B cell (primary cell): ENCODE data around the gene RAP1GAP. TPM values are rescaled to one million over a fixed set of nuclear protein-coding genes. Genes with fewer than 3 reads are reported as not detected.

Experiments used
- ATAC-seq: fragments of 200-7000 bp; cut with Tn5 transposase; one replicate; pipeline ENCODE4 v1.10.0; 2021; ENCODE audit warnings: low read depth, mild to moderate bottlenecking, moderate number of reproducible peaks, moderate library complexity
- CTCF ChIA-PET: fragments of 350-600 bp; sonication (Branson Sonifier 250); formaldehyde crosslinking; loops from one replicate; lab custom pipeline; 2021; ENCODE audit warnings: antibody characterized with exemption, inconsistent platforms; lab: Charles Lee
- POLR2A ChIA-PET: fragments of 350-600 bp; sonication (Branson Sonifier 250); formaldehyde crosslinking; loops from one replicate; lab custom pipeline; 2021; ENCODE audit warnings: antibody characterized with exemption; lab: Charles Lee
- DNase-seq: peaks from one replicate; pipeline ENCODE4 v3.0.0; 2013
- H2AFZ ChIP-seq: 2 replicates; pipeline ENCODE4 v1.6.1; 2012; ENCODE audit warnings: mild to moderate bottlenecking, low read depth, low read length; ENCODE audit not compliant: insufficient read depth, poor library complexity, severe bottlenecking
- H3K27ac ChIP-seq, 2 donors: 1 replicate in 1 of 2; 2 replicates in 1 of 2; pipeline ENCODE4 v1.5.1; 2012 to 2013; ENCODE audit warnings: low read length in 2 of 2, mild to moderate bottlenecking in 2 of 2, moderate library complexity in 1 of 2
- H3K27me3 ChIP-seq, 4 experiments: fragments of 200-600 bp in 1 of 4; sonication (generic) in 1 of 4; replicated peaks in 1 of 4; 1 replicate in 2 of 4; 2 replicates in 2 of 4; pipeline versions ENCODE4 v1.6.1 to v1.7.0; 2013 to 2016; ENCODE audit warnings: low read length in 3 of 4, mild to moderate bottlenecking in 2 of 4, mixed read lengths in 1 of 4, moderate library complexity in 1 of 4; ENCODE audit not compliant: insufficient read depth in 4 of 4, control insufficient read depth in 3 of 4; ENCODE audit errors: control extremely low read depth in 1 of 4
- H3K36me3 ChIP-seq, 2 experiments: replicated peaks in 1 of 2; 1 replicate in 1 of 2; 2 replicates in 1 of 2; pipeline versions ENCODE4 v1.6.1 to v1.7.1; 2013; ENCODE audit warnings: low read length in 1 of 2; ENCODE audit not compliant: insufficient read depth in 2 of 2, control insufficient read depth in 1 of 2; ENCODE audit errors: control extremely low read depth in 1 of 2, extremely low read depth in 1 of 2
- H3K4me1 ChIP-seq, 2 donors: fragments of 200-600 bp in 1 of 2; sonication (generic) in 1 of 2; 1 replicate in 1 of 2; 2 replicates in 1 of 2; pipeline versions ENCODE4 v1.5.1 to v1.6.1; 2013 to 2017; ENCODE audit warnings: low read length in 2 of 2; ENCODE audit not compliant: control insufficient read depth in 2 of 2, insufficient read depth in 2 of 2
- H3K4me2 ChIP-seq: replicated peaks from 2 replicates; pipeline ENCODE3; 2012; ENCODE audit warnings: mild to moderate bottlenecking, low read depth, low read length; ENCODE audit not compliant: poor library complexity, severe bottlenecking
- H3K4me3 ChIP-seq, 5 experiments: fragments of 200-600 bp in 1 of 5; sonication (generic) in 1 of 5; 1 replicate in 3 of 5; 2 replicates in 2 of 5; pipeline versions ENCODE4 v1.5.1 to v1.7.0; 2011 to 2016; ENCODE audit warnings: low read length in 4 of 5, mild to moderate bottlenecking in 4 of 5, low read depth in 2 of 5, control low read depth in 1 of 5, moderate library complexity in 1 of 5; ENCODE audit not compliant: insufficient read depth in 1 of 5; ENCODE audit errors: control extremely low read depth in 1 of 5, extremely low read depth in 1 of 5
- H3K79me2 ChIP-seq: fragments of 200-600 bp; sonication (generic); one replicate; pipeline ENCODE4 v1.6.0; 2016; ENCODE audit warnings: low read length; ENCODE audit not compliant: control insufficient read depth, insufficient read depth
- H3K9ac ChIP-seq: fragments of 200-600 bp; sonication (generic); 2 replicates; pipeline ENCODE4 v1.6.1; 2017; ENCODE audit warnings: mild to moderate bottlenecking, low read length, moderate library complexity
- H3K9me3 ChIP-seq, 3 donors: one replicate each; pipeline versions ENCODE4 v1.6.1 to v1.7.1; 2013; ENCODE audit warnings: low read length in 2 of 3; ENCODE audit not compliant: control insufficient read depth in 2 of 3, insufficient read depth in 1 of 3; ENCODE audit errors: control extremely low read depth in 1 of 3
- H4K20me1 ChIP-seq: 2 replicates; pipeline ENCODE4 v1.6.0; 2012; ENCODE audit warnings: mild to moderate bottlenecking, low read length; ENCODE audit not compliant: insufficient read depth, control insufficient read depth, poor library complexity, severe bottlenecking
- H3K27ac Mint-ChIP-seq: one replicate; pipeline ENCODE4 v1.8.0; 2021; ENCODE audit warnings: mixed read lengths
- H3K27me3 Mint-ChIP-seq: one replicate; pipeline ENCODE4 v1.8.0; 2021; ENCODE audit warnings: mixed read lengths
- H3K4me1 Mint-ChIP-seq: one replicate; pipeline ENCODE4 v1.8.0; 2021; ENCODE audit warnings: mixed read lengths
- H3K4me3 Mint-ChIP-seq: one replicate; pipeline ENCODE4 v1.8.0; 2021; ENCODE audit warnings: mixed read lengths
- H3K9me3 Mint-ChIP-seq: one replicate; pipeline ENCODE4 v1.8.0; 2022; ENCODE audit warnings: mixed read lengths; ENCODE audit not compliant: insufficient read depth
- CTCF ChIP-seq: fragments of 200-600 bp; IDR thresholded peaks from one replicate; pipeline ENCODE4 v1.8.0; 2022; ENCODE audit warnings: antibody characterized with exemption, mild to moderate bottlenecking
- EZH2 ChIP-seq: IDR thresholded peaks from 2 replicates; pipeline ENCODE4 v1.6.1; 2012; ENCODE audit warnings: borderline replicate concordance, low read depth, mild to moderate bottlenecking, moderate library complexity, low read length; ENCODE audit not compliant: insufficient read depth, poor library complexity, severe bottlenecking
- WGBS: methylation state at CpG from one replicate; pipeline ENCODE4 v1.1.5; 2013; ENCODE audit warnings: missing lambda C conversion rate; ENCODE audit not compliant: insufficient coverage; 5-methylcytosine and 5-hydroxymethylcytosine counted together
- intact Hi-C: fragments of 100-400 bp; cut with micrococcal nuclease; formaldehyde crosslinking; loops from one replicate; pipeline ENCODE4 v1.10.0; 2022
- polyA plus RNA-seq: library from polyadenylated mRNA; depleted of rRNA; stranded (reverse); fragments of >200 nt; gene quantifications from 2 replicates; pipeline ENCODE4 v1.2.3, GENCODE V29; 2012
- total RNA-seq, 2 donors: library from RNA; stranded (reverse); fragments of 120-200 nt in 1 of 2; gene quantifications; 1 replicate in 1 of 2; 2 replicates in 1 of 2; pipeline versions ENCODE4 v1.2.3 to v1.2.4, GENCODE V29; 2013 to 2022

Gene RAP1GAP
- total and polyA plus RNA-seq, 2 donors (not counting 1 experiment from before 2014, with no cell fraction given), result 0.07 to 0.09 TPM

DNA sequence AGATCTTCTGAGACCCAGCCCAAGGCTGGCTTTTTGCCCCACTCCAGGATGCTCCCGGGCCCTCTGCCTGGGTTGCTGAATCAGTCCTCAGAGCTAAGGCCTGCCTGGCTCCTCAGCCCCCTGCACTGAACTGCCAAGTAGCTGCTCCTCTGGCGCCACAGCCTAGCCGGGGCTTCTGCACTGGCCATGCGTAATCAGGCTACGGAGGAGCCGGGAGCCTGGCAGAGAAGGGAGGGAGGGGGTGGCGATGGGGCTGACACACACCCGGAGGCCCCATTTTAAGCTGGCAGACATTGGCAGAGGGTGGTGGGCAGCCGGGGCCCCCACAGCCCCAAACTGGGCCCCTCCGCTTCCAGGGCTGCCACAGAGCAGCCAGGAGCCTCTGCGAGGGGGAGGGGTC lies 121.3 kb downstream of the RAP1GAP start:
- 97% methylated on average over 10 of the region's 11 CpGs for WGBS
- Histone ChIP-seq H3K4me2 (no peak overlapping the region), H3K36me3 (no peaks in the 10 kb centered on the region), H3K79me2 (no peaks in the 10 kb centered on the region), H2AFZ (no peak overlapping the region), H3K9me3 (no peaks in the 10 kb centered on the region), H3K27me3 (no peaks in the 10 kb centered on the region), H4K20me1 (no peaks in the 10 kb centered on the region), H3K9ac (no peak overlapping the region), H3K4me3 (no peak overlapping the region), H3K27ac (no peak overlapping the region), H3K4me1 (no peaks in the 10 kb centered on the region)
- DNase-seq (no peak), ATAC-seq (no peak)
- CTCF ChIA-PET, result no interaction called here
- POLR2A ChIA-PET, result no interaction called here
- TF ChIP-seq CTCF, result no peak
- no peak for TF ChIP-seq EZH2
- Mint-ChIP-seq H3K4me1 (peaks cover 3% of the 10 kb centered on the region), H3K27ac (no peak overlapping the region), H3K9me3 (no peaks in the 10 kb centered on the region), H3K27me3 (peaks cover 9% of the 10 kb centered on the region), H3K4me3 (no peak overlapping the region)
- intact Hi-C loops, result no loop called here

Other genes with a start within 250 kb of the RAP1GAP start
- 4.2 and 5.6 TPM in 2 replicates for gene NBPF3, start 229.2 kb downstream of the RAP1GAP start, total RNA-seq
- 2.0 and 5.9 TPM in 2 replicates for gene NBPF3, start 229.2 kb downstream of the RAP1GAP start, polyA plus RNA-seq
- gene ALPL, start 159.9 kb downstream of the RAP1GAP start, total RNA-seq, result 12.2 and 13.7 TPM in 2 replicates
- 1.6 and 1.7 TPM in 2 replicates for gene ALPL, start 159.9 kb downstream of the RAP1GAP start, polyA plus RNA-seq
- 135 and 142 TPM in 2 replicates for gene USP48, start 113.8 kb upstream of the RAP1GAP start, total RNA-seq
- 21.2 and 29.4 TPM in 2 replicates for gene USP48, start 113.8 kb upstream of the RAP1GAP start, polyA plus RNA-seq
- 0.47 and 0.83 TPM in 2 replicates for gene LDLRAD2, start 142.9 kb upstream of the RAP1GAP start, total RNA-seq
- gene LDLRAD2, start 142.9 kb upstream of the RAP1GAP start, polyA plus RNA-seq, result 0.72 and 3.0 TPM in 2 replicates